GM23248 (cell line): ENCODE data around the gene RCBTB1.

ENCODE experiments used
- EZH2 ChIP-seq: fragments of 200-600 bp; sonication (generic); IDR thresholded peaks from 2 replicates; pipeline ENCODE4 v1.6.1; 2018; ENCODE audit warnings: antibody characterized with exemption, mild to moderate bottlenecking; ENCODE audit not compliant: insufficient read depth, poor library complexity, severe bottlenecking
- EZH2phosphoT487 ChIP-seq: fragments of 200-600 bp; sonication (generic); IDR thresholded peaks from 2 replicates; pipeline ENCODE4 v1.6.1; 2018; ENCODE audit warnings: antibody characterized with exemption, moderate library complexity, mild to moderate bottlenecking, low read depth; ENCODE audit not compliant: insufficient read depth

DNA sequence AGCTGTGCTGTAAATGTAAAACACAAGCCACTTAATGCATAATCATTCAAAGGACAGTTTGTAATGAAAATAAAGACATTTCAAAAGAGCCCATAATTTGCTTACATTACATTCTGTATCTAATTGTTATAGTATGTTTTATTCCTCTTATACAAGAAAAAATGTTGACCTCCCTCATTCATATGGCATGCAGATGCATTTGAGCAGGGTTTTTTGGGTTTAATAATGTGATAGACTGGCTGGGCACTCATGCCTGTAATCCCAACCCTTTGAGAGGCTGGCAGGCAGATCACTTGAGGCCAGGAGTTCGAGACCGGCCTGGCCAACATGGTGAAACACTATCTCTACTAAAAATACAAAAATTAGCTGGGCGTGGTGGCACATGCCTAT is 31.3 kb upstream of the RCBTB1 start:
- TF ChIP-seq EZH2phosphoT487: no peak
- TF ChIP-seq EZH2: no peak
